OCI-LY7 (cell line): Measurements from ENCODE around the gene TRMO. TPM values are rescaled to one million over a fixed set of nuclear protein-coding genes. Genes with fewer than 3 reads are reported as not detected.

Source experiments
- BruUV-seq: library from RNA; stranded (reverse); fragments of 400-500 nt; replicated peaks from 2 replicates; lab custom pipeline; 2021; lab: Mats Ljungman, UMichigan
- CTCF ChIA-PET: fragments of 300-600 bp; sonication (Branson Sonifier 250); formaldehyde crosslinking; loops from one replicate; lab custom pipeline; 2022; ENCODE audit warnings: antibody characterized with exemption; ENCODE audit not compliant: unreplicated experiment; lab: Charles Lee
- POLR2A ChIA-PET: fragments of 300-600 bp; sonication (Branson Sonifier 250); formaldehyde crosslinking; loops from one replicate; lab custom pipeline; 2022; ENCODE audit warnings: antibody characterized with exemption; lab: Charles Lee
- DNase-seq: peaks from one replicate; pipeline ENCODE4 v3.0.0-alpha.2; 2015; ENCODE audit warnings: low spot score
- H2AFZ ChIP-seq: fragments of 200-600 bp; sonication (generic), shearing (Covaris generic); 2 replicates; pipeline ENCODE4 v1.6.1; 2014; ENCODE audit warnings: mild to moderate bottlenecking, antibody characterized with exemption, low read length, moderate library complexity
- H3K27ac ChIP-seq: fragments of 200-600 bp; sonication (generic); 2 replicates; pipeline ENCODE4 v1.5.1; 2014; ENCODE audit warnings: mixed run types, low read depth, mild to moderate bottlenecking, moderate library complexity, low read length, inconsistent platforms; ENCODE audit not compliant: poor library complexity, severe bottlenecking
- H3K36me3 ChIP-seq: fragments of 200-600 bp; sonication (generic); 2 replicates; pipeline ENCODE4 v1.6.1; 2014; ENCODE audit warnings: mild to moderate bottlenecking, antibody characterized with exemption, low read length, moderate library complexity, mixed read lengths; ENCODE audit not compliant: insufficient read depth
- H3K4me1 ChIP-seq: fragments of 200-600 bp; sonication (generic); 2 replicates; pipeline ENCODE4 v1.5.1; 2014; ENCODE audit warnings: mild to moderate bottlenecking, low read length; ENCODE audit not compliant: insufficient read depth, poor library complexity, severe bottlenecking
- H3K4me2 ChIP-seq: fragments of 200-600 bp; sonication (generic); 2 replicates; pipeline ENCODE4 v1.6.1; 2014; ENCODE audit warnings: mild to moderate bottlenecking, low read length
- H3K4me3 ChIP-seq: fragments of 200-600 bp; sonication (generic); 2 replicates; pipeline ENCODE4 v1.5.1; 2014; ENCODE audit warnings: mild to moderate bottlenecking, low read depth, low read length; ENCODE audit not compliant: poor library complexity, severe bottlenecking
- H3K79me2 ChIP-seq: fragments of 200-600 bp; sonication (generic); 2 replicates; pipeline ENCODE4 v1.6.1; 2016; ENCODE audit warnings: low read depth, mild to moderate bottlenecking, low read length, moderate library complexity, mixed read lengths; ENCODE audit not compliant: insufficient read depth
- H3K9me2 ChIP-seq: fragments of 200-600 bp; sonication (generic); 2 replicates; pipeline ENCODE4 v1.6.1; 2016; ENCODE audit warnings: mild to moderate bottlenecking, low read length, mixed read lengths; ENCODE audit not compliant: insufficient read depth
- H3K9me3 ChIP-seq: fragments of 200-600 bp; sonication (generic); 2 replicates; pipeline ENCODE4 v1.6.1; 2014; ENCODE audit warnings: mild to moderate bottlenecking, mixed run types, low read length, mixed read lengths
- H4K20me1 ChIP-seq: fragments of 200-600 bp; sonication (generic); 2 replicates; pipeline ENCODE4 v1.6.1; 2014; ENCODE audit warnings: mild to moderate bottlenecking, antibody characterized with exemption, low read length, moderate library complexity, mixed read lengths; ENCODE audit not compliant: insufficient read depth
- CTCF ChIP-seq: fragments of 200-600 bp; sonication (generic); conservative IDR thresholded peaks from 2 replicates; pipeline ENCODE4 v1.5.1; 2014; ENCODE audit warnings: mild to moderate bottlenecking, antibody characterized with exemption, low read length, moderate library complexity, mixed read lengths
- EZH2phosphoT487 ChIP-seq: fragments of 200-600 bp; sonication (generic); IDR thresholded peaks from 2 replicates; pipeline ENCODE4 v1.6.1; 2018; ENCODE audit warnings: low read depth, borderline replicate concordance, mild to moderate bottlenecking, mixed run types, antibody characterized with exemption, low read length, moderate library complexity, mixed read lengths
- intact Hi-C: fragments of 100-400 bp; cut with micrococcal nuclease; formaldehyde crosslinking; loops from one replicate; pipeline ENCODE4 v1.10.0; 2022; ENCODE audit not compliant: unreplicated experiment
- total RNA-seq, 2 experiments: library from RNA; depleted of rRNA in 1 of 2; stranded (reverse); fragments of >200 nt in 1 of 2; shearing (Covaris generic) in 1 of 2; gene quantifications; 2 replicates each; pipeline ENCODE4 v1.2.3, GENCODE V29; 2014 to 2022

TRMO gene
- total RNA-seq, 2 experiments from 2014 or later, result 10.9 to 17.6 TPM

GRCh38 chr9:97933297-97933998 is 11.1 kb upstream of the TRMO start:
- Histone ChIP-seq H3K27ac (peak overlapping the region; percentile 54), H3K4me1 (peaks cover 99% of the 10 kb centered on the region), H3K9me3 (no peaks in the 10 kb centered on the region), H3K4me3 (no peak overlapping the region), H4K20me1 (no peaks in the 10 kb centered on the region), H3K9me2 (no peaks in the 10 kb centered on the region), H3K36me3 (no peaks in the 10 kb centered on the region; the same call in 1 of the 2 replicates), H2AFZ (peak overlapping the region; percentile 12; the same call in 1 of the 2 replicates), H3K79me2 (peaks cover 28% of the 10 kb centered on the region; the same call in 1 of the 2 replicates), H3K4me2 (peak overlapping the region; percentile 33)
- no peak for DNase-seq
- intact Hi-C loops, result no loop called here
- ChIA-PET POLR2A (interaction anchor here (0.5 to 1.6 kb wide), 2 partner anchors 10 to 169 kb away, joined by 3 to 6 read pairs; no protein-coding TSS in a partner anchor), CTCF (interaction anchor here (1.6 kb wide), 1 partner anchor 46 kb away, joined by 5 read pairs; no protein-coding TSS in a partner anchor)
- BruUV-seq, result no TSS peak
- TF ChIP-seq CTCF (no peak), EZH2phosphoT487 (no peak)

- Histone ChIP-seq H3K27ac (peak overlapping the region; percentile 67), H3K79me2 (peaks cover 22% of the 10 kb centered on the region; the same call in 1 of the 2 replicates), H3K4me2 (peak overlapping the region; percentile 68), H3K36me3 (no peaks in the 10 kb centered on the region; the same call in 1 of the 2 replicates), H3K9me3 (no peaks in the 10 kb centered on the region), H3K4me1 (peaks cover 90% of the 10 kb centered on the region), H3K4me3 (peak overlapping the region; percentile 42), H3K9me2 (no peaks in the 10 kb centered on the region), H2AFZ (peak overlapping the region; percentile 72; the same call in 1 of the 2 replicates), H4K20me1 (no peaks in the 10 kb centered on the region)
- intact Hi-C loops, result no loop called here
- DNase-seq, result peak; percentile 62
- TF ChIP-seq EZH2phosphoT487 (no peak), CTCF (no peak)
- BruUV-seq, result no TSS peak
- ChIA-PET POLR2A (interaction anchor here (0.6 to 1.1 kb wide), 2 partner anchors 18 to 20 kb away, joined by 3 read pairs; no protein-coding TSS in a partner anchor), CTCF (interaction anchor here (1.3 kb wide), 1 partner anchor 20 kb away, joined by 3 read pairs; no protein-coding TSS in a partner anchor)
Measured at GRCh38 chr9:97930972-97931371, 8.7 kb upstream of the TRMO start.
